ENCODE measurements around the gene ANKRD40CL. TPM values are rescaled to one million over a fixed set of nuclear protein-coding genes. Genes with fewer than 3 reads are reported as not detected.
A peak's percentile ranks its signal among the peaks of the same experiment; 100 is the strongest.

The ANKRD40CL gene
- total and polyA plus RNA-seq, 4 donors, result 0.63 TPM; not detected in 3

GRCh38 chr17:50721194-50722010 lies 45.9 kb downstream of the ANKRD40CL start:
- H3K27ac ChIP-seq (ENCODE audit: low read depth, low read length), result peak overlapping the region; percentile 15
- WGBS (ENCODE audit: insufficient coverage), result no CpG with 5 or more reads among the region's 7 CpGs
- peaks cover 24% of the 10 kb centered on the region for H3K4me1 ChIP-seq (ENCODE audit: control insufficient read depth, insufficient read depth, low read length)
- no peaks in the 10 kb centered on the region for H3K27me3 ChIP-seq (ENCODE audit: control insufficient read depth, insufficient read depth, low read length)
- DNase-seq (ENCODE audit: low read depth in 4 of 6, low spot score in 6 of 6), result peak in 1 of 6 donors; percentile 43
- peaks cover 9% of the 10 kb centered on the region for H3K36me3 ChIP-seq (ENCODE audit: control insufficient read depth, insufficient read depth, low read length)
- H3K9me3 ChIP-seq (ENCODE audit: control insufficient read depth, insufficient read depth, low read length), result no peaks in the 10 kb centered on the region
- peak overlapping the region; percentile 89 for H3K4me3 ChIP-seq (ENCODE audit: low read depth, low read length)

- Histone ChIP-seq H3K27ac (ENCODE audit: low read depth, low read length) (peak overlapping the region; percentile 99), H3K27me3 (ENCODE audit: control insufficient read depth, insufficient read depth, low read length) (no peaks in the 10 kb centered on the region), H3K4me3 (ENCODE audit: low read depth, low read length) (peak overlapping the region; percentile 89), H3K9me3 (ENCODE audit: control insufficient read depth, insufficient read depth, low read length) (no peaks in the 10 kb centered on the region), H3K4me1 (ENCODE audit: control insufficient read depth, insufficient read depth, low read length) (peaks cover 20% of the 10 kb centered on the region), H3K36me3 (ENCODE audit: control insufficient read depth, insufficient read depth, low read length) (peaks cover 9% of the 10 kb centered on the region)
- WGBS (ENCODE audit: insufficient coverage), result 0% methylated on average over 19 of the region's 25 CpGs
- peak in 2 of 6 donors; percentile 11 to 17 for DNase-seq (ENCODE audit: low read depth in 4 of 6, low spot score in 6 of 6)
Measured at GRCh38 chr17:50719924-50720794, 47.2 kb downstream of the ANKRD40CL start.

GRCh38 chr17:50719144-50719923 lies 48.0 kb downstream of the ANKRD40CL start, which contains the start of gene LUC7L3:
Gene LUC7L3, plus strand, starts transcription at chr17:50719603. Its CDS starts 130 bp downstream, at chr17:50719733.
- WGBS (ENCODE audit: insufficient coverage), result 1% methylated on average over 76 of the region's 76 CpGs
- peak within 1 kb of the TSS; percentile 99 for H3K27ac ChIP-seq (ENCODE audit: low read depth, low read length)
- H3K4me1 ChIP-seq (ENCODE audit: control insufficient read depth, insufficient read depth, low read length), result peaks cover 20% of the 10 kb centered on the region
- peak within 1 kb of the TSS; percentile 89 for H3K4me3 ChIP-seq (ENCODE audit: low read depth, low read length)
- DNase-seq (ENCODE audit: low read depth in 4 of 6, low spot score in 6 of 6), result peak; percentile 87 to 98 (median 92)
- H3K36me3 ChIP-seq (ENCODE audit: control insufficient read depth, insufficient read depth, low read length), result peaks cover 3% of the 10 kb centered on the region
- no peaks in the 10 kb centered on the region for H3K9me3 ChIP-seq (ENCODE audit: control insufficient read depth, insufficient read depth, low read length)
- H3K27me3 ChIP-seq (ENCODE audit: control insufficient read depth, insufficient read depth, low read length), result no peaks in the 10 kb centered on the region

- DNase-seq (ENCODE audit: low read depth in 4 of 6, low spot score in 6 of 6), result no peak
- no CpG with 5 or more reads among the region's 3 CpGs for WGBS (ENCODE audit: insufficient coverage)
- H3K4me1 ChIP-seq (ENCODE audit: control insufficient read depth, insufficient read depth, low read length), result peaks cover 5% of the 10 kb centered on the region
- H3K36me3 ChIP-seq (ENCODE audit: control insufficient read depth, insufficient read depth, low read length), result no peaks in the 10 kb centered on the region
- no peaks in the 10 kb centered on the region for H3K27me3 ChIP-seq (ENCODE audit: control insufficient read depth, insufficient read depth, low read length)
- no peak overlapping the region for H3K27ac ChIP-seq (ENCODE audit: low read depth, low read length)
- H3K9me3 ChIP-seq (ENCODE audit: control insufficient read depth, insufficient read depth, low read length), result no peaks in the 10 kb centered on the region
- H3K4me3 ChIP-seq (ENCODE audit: low read depth, low read length), result no peak overlapping the region
Measured at GRCh38 chr17:50715471-50715870, 51.8 kb downstream of the ANKRD40CL start.

- 97% methylated on average over 6 of the region's 9 CpGs for WGBS (ENCODE audit: insufficient coverage)
- H3K4me1 ChIP-seq (ENCODE audit: control insufficient read depth, insufficient read depth, low read length), result peaks cover 8% of the 10 kb centered on the region
- no peaks in the 10 kb centered on the region for H3K9me3 ChIP-seq (ENCODE audit: control insufficient read depth, insufficient read depth, low read length)
- DNase-seq (ENCODE audit: low read depth in 4 of 6, low spot score in 6 of 6), result no peak
- H3K4me3 ChIP-seq (ENCODE audit: low read depth, low read length), result no peak overlapping the region
- no peak overlapping the region for H3K27ac ChIP-seq (ENCODE audit: low read depth, low read length)
- H3K36me3 ChIP-seq (ENCODE audit: control insufficient read depth, insufficient read depth, low read length), result no peaks in the 10 kb centered on the region
- H3K27me3 ChIP-seq (ENCODE audit: control insufficient read depth, insufficient read depth, low read length), result no peaks in the 10 kb centered on the region
Measured at GRCh38 chr17:50712641-50713040, 54.7 kb downstream of the ANKRD40CL start.

Small RNAs within 50 kb of the gene (small RNA-seq; reads per million reads assigned to genes)
- gene AC005921.1 (ENCODE audit: low replicate concordance) (not detected), gene MIR8059 (ENCODE audit: low replicate concordance) (not detected)

Other genes with a start within 250 kb of the ANKRD40CL start
- 1 to 10 TPM in 1 of 2 donors, under 1 TPM in 1; 0.39 to 1.3 TPM for gene EPN3, start 234.8 kb downstream of the ANKRD40CL start, total RNA-seq
- 1 to 10 TPM; 1.8 to 3.7 TPM for gene EPN3, start 234.8 kb downstream of the ANKRD40CL start, polyA plus RNA-seq (ENCODE audit: insufficient read length in 2 of 2)
- gene SPATA20, start 220.3 kb downstream of the ANKRD40CL start, total RNA-seq, result 10 to 100 TPM; 31.5 to 43.3 TPM
- gene SPATA20, start 220.3 kb downstream of the ANKRD40CL start, polyA plus RNA-seq (ENCODE audit: insufficient read length in 2 of 2), result 10 to 100 TPM; 44.7 to 45.9 TPM
- gene CACNA1G, start 206.8 kb downstream of the ANKRD40CL start, total RNA-seq, result 10 to 100 TPM; 10.6 to 21.0 TPM
- gene CACNA1G, start 206.8 kb downstream of the ANKRD40CL start, polyA plus RNA-seq (ENCODE audit: insufficient read length in 2 of 2), result 10 to 100 TPM; 25.3 to 37.6 TPM
- gene ABCC3, start 132.6 kb downstream of the ANKRD40CL start, total RNA-seq, result under 1 TPM; 0.17 to 0.69 TPM
- gene ABCC3, start 132.6 kb downstream of the ANKRD40CL start, polyA plus RNA-seq (ENCODE audit: insufficient read length in 2 of 2), result 1 to 10 TPM in 1 of 2 donors, under 1 TPM in 1; 0.52 to 1.2 TPM
- gene ANKRD40, start 59.6 kb downstream of the ANKRD40CL start, total RNA-seq, result 10 to 100 TPM; 39.3 to 47.5 TPM
- 10 to 100 TPM; 35.7 to 41.4 TPM for gene ANKRD40, start 59.6 kb downstream of the ANKRD40CL start, polyA plus RNA-seq (ENCODE audit: insufficient read length in 2 of 2)
- gene LUC7L3, start 47.9 kb downstream of the ANKRD40CL start, total RNA-seq, result 100 to 1,000 TPM in 1 of 2 donors, 10 to 100 TPM in 1; 79.3 to 149 TPM
- 100 to 1,000 TPM; 495 to 555 TPM for gene LUC7L3, start 47.9 kb downstream of the ANKRD40CL start, polyA plus RNA-seq (ENCODE audit: insufficient read length in 2 of 2)
- gene WFIKKN2, start 68.1 kb upstream of the ANKRD40CL start, total RNA-seq, result 100 to 1,000 TPM in 1 of 2 donors, 1 to 10 TPM in 1; 9.9 to 111 TPM
- gene WFIKKN2, start 68.1 kb upstream of the ANKRD40CL start, polyA plus RNA-seq (ENCODE audit: insufficient read length in 2 of 2), result 10 to 100 TPM in 1 of 2 donors, 1 to 10 TPM in 1; 6.3 to 16.9 TPM
- 10 to 100 TPM; 22.6 to 36.5 TPM for gene TOB1, start 98.8 kb upstream of the ANKRD40CL start, total RNA-seq
- gene TOB1, start 98.8 kb upstream of the ANKRD40CL start, polyA plus RNA-seq (ENCODE audit: insufficient read length in 2 of 2), result 10 to 100 TPM; 37.1 to 38.0 TPM

Data from spinal cord (tissue), 10 donors.